ENCODE results near the gene PSMC3IP.

PSMC3IP gene

GRCh38 chr17:42537156-42537805 is 40.2 kb downstream of the PSMC3IP start:
- no peak for DNase-seq

DNA sequence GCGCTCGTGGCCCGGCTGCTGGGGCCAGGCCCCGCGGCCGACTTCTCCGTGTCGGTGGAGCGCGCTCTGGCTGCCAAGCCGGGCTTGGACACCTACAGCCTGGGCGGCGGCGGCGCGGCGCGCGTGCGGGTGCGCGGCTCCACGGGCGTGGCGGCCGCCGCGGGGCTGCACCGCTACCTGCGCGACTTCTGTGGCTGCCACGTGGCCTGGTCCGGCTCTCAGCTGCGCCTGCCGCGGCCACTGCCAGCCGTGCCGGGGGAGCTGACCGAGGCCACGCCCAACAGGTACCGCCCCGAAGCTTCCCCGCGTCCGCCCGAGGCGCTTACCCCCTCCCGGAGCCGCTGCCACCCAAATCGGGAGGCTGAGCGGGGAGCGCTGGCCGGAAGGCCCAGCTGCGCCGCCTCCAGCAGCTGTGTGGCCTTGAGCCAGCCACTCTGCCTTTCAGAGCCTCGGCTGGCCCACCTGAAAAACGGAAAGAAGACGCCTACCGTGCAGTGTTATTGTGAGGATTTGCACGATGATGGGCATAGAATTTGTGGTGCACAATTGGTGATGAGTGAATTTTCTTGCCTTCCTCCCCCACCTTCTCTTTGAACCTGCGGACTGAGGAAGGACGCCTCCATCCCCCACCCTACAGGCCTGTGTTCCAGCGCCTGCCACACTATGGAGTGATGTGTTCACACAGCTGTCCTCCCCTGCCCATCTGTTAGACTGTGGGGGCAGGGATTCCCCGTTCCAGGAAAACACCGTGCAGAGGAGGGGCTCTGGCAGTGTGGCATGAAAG is 41.0 kb downstream of the PSMC3IP start:
- peak; percentile 80 for DNase-seq

DNA sequence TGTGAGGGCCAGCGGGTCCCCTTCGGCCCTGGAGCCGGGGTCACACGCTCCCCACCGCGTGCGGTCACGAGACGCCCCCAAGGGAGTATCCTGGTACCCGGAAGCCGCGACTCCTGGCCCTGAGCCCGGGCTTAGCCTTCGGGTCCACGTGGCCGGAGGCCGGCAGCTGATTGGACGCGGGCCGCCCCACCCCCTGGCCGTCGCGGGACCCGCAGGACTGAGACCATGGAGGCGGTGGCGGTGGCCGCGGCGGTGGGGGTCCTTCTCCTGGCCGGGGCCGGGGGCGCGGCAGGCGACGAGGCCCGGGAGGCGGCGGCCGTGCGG is 41.5 kb downstream of the PSMC3IP start, which contains the start of gene NAGLU:
TSS of gene NAGLU (plus strand) at position 194 of the 324 bp plus-strand sequence. CDS start at position 226, 32 bp downstream.
- peak; percentile 88 for DNase-seq

DNA sequence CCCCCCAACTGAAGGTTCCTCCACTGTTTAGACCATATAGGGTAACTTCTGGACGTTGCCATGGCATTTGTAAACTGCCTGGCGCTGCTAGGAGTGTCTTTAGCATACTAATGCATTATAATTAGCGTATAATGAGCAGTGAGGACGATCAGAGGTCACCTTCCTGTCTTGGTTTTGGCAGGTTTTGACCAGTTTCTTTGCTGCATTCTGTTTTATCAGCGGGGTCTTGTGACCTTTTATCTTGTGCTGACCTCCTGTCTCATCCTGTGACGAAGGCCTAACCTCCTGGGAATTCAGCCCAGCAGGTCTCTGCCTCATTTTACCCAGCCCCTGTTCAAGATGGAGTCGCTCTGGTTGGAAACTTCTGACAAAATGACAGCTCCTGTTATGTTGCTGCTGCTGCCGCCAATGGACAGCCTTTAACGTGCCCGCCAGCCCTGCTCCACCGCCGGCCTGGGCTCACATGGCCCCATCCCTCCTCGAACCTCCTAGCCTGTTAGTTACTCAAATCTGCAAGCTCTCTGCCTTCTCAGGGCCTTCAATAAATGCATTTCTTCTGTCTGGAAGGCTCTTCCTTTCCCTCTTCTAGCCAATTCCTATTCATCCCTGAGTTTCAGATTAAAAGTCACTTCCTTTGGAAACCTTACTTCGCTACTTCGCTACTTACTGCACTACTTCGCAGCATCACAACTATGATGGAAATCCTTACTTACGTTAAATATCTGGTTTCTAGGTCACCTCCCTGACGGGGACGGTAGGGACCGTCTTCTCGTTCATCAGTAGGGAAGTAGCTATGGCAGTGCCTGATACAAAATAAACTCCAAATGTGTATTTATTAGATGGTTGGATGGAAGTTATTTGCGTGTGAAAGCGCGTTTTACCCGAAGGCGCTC is 42.1 kb downstream of the PSMC3IP start:
- no peak for DNase-seq

GRCh38 chr17:42531455-42532354 is 45.8 kb downstream of the PSMC3IP start:
- peak; percentile 33 for DNase-seq

DNA sequence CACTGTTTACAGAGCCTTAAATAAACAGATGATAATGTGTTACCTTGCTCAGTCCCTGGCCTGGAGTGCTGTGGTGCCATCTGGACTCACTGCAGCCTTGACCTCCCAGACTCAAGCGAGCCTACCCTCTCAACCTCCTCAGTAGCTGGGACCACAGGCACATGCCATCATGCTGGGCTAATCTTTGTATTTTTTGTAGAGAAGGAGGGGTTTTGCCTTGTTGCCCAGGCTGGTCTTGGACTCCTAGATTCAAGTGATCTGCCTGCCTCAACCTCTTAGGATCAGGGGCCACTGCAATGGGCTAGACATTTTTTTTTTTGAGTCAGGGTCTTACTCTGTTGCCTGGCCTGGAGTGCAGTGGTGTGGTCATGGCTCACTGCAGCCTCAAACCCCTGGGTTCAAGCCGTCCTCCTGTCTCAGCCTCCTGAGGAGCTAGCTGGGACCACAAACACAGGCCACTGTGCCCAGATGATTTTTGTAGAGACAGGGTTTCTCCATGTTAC is 46.5 kb downstream of the PSMC3IP start:
- DNase-seq = no peak

GRCh38 chr17:42529061-42529460 is 48.5 kb downstream of the PSMC3IP start:
- no peak for DNase-seq

DNA sequence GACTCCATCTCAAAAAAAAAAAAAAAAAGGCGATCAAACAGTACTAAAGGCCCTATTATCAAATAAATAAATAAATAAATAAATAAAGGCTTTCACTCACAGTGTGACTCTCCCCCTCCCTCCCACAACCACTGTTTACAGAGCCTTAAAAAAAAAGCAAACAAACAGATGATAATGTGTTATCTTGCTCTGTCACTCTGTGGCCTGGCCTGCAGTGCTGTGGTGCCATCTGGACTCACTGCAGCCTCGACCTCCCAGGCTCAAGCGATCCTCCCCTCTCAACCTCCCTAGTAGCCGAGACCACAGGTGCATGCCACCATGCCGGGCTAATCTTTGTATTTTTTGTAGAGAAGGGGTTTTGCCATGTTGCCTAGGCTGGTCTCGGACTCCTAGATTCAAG is 49.6 kb downstream of the PSMC3IP start:
- DNase-seq = no peak

- no peak for DNase-seq
Observed at GRCh38 chr17:42526031-42526444, 51.5 kb downstream of the PSMC3IP start.

- DNase-seq = no peak
Observed at GRCh38 chr17:42525221-42525620, 52.3 kb downstream of the PSMC3IP start.

DNA sequence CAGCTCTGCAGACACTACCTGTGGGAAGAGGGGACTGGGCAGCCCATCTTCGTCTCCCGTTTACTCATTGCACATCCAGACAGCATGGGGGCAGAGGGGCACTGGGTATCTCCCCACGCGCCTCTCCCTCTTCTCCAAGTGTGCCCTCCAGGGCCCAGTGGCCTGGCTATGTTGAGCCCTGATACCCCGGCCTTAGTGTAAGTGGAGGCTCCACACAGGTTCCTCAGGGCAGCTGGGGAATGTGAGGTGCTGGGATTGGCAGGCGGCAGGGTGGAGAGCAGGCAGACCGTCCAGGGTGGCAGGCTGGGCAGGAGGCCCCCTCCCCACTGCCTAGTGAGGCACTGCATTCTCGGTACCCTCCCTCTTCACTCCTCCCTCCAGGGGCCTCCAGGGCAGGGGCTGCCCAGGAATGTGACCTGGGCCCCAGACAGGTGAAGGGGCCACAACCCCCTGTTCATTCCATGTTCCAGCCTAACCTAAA is 54.7 kb downstream of the PSMC3IP start:
- no peak for DNase-seq
